ENCODE results near the gene SREBF2. TPM values are rescaled to one million over a fixed set of nuclear protein-coding genes. Genes with fewer than 3 reads are reported as not detected.

The SREBF2 gene
- total and polyA plus RNA-seq, 2 of the 13 experiments (the other 11 are each of a cell fraction or from before 2014, with no cell fraction given): 53.8 to 72.6 TPM

DNA sequence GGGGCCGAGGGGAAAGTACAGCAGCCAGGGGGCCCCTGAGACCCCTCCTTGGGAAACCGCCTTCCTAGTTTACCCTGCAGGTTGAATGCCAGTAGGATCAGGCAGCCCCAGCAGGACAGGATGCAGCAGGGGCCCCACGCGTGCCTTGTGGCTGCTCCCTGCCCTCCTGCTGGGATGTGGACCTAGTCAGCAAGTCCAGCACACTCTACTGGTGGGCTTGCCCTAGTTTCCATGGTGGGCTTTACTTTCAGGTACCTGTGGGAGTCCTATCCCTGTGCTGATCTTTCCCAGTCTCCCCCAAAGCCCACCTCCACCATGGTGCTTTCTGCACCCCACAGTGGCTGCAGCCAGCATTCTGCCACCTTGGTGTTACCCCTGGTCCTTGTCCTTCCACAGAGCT lies 59.8 kb downstream of the SREBF2 start:
- FAIRE-seq (no peak), DNase-seq (ENCODE audit: low spot score) (no peak), ATAC-seq (no peak)
- intact Hi-C loops (cut with micrococcal nuclease; ENCODE audit: unreplicated experiment): no loop called here
- no peaks in the 10 kb centered on the region for H3K79me2 ChIP-seq (ENCODE audit: insufficient read depth, low read length)
- no TSS peak for BruUV-seq (replicated peaks)
- H3K9me3 ChIP-seq (ENCODE audit: low read length): no peaks in the 10 kb centered on the region
- in situ Hi-C loops (cut with HindIII; ENCODE audit: extremely low pct_ligation_motif_present, low pct_unique_long_range_greater_than_20kb): no loop called here
- H3K9ac ChIP-seq (ENCODE audit: insufficient read depth, low read depth, low read length): no peak overlapping the region
- no peak overlapping the region for H3K27ac ChIP-seq (ENCODE audit: extremely low read length, insufficient read depth, low read length)
- ChIA-PET CTCF (ENCODE audit: low intra/inter-chr PET ratio, low total read pairs) (no interaction called here), POLR2A (no interaction called here)
- 98% methylated on average over 2 of the region's 4 CpGs for WGBS (ENCODE audit: low lambda C conversion rate)
- no peaks in the 10 kb centered on the region for H3K27me3 ChIP-seq (ENCODE audit: control insufficient read depth in 1 of 2, insufficient read depth in 2 of 2, low read length in 2 of 2)
- H3K36me3 ChIP-seq (replicated peaks in 1 of 2; ENCODE audit: control insufficient read depth in 1 of 2, insufficient read depth in 2 of 2, low read length in 2 of 2): peaks cover 38 to 85% of the 10 kb centered on the region in 2 experiments
- no peak overlapping the region for H3K4me2 ChIP-seq (ENCODE audit: low read depth, low read length)
- peaks cover 12% of the 10 kb centered on the region; the same call in 1 of the 2 replicates for H4K20me1 ChIP-seq (ENCODE audit: insufficient read depth, low read length)
- TF ChIP-seq, protein P1, sequence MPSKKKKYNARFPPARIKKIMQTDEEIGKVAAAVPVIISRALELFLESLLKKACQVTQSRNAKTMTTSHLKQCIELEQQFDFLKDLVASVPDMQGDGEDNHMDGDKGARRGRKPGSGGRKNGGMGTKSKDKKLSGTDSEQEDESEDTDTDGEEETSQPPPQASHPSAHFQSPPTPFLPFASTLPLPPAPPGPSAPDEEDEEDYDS (CRISPR knock-in tag; IDR thresholded peaks at IDR 0.05): no peak
- 0 out of 4 replicates have a peak, but pooled peaks of 1 of the 2 experiments have one; percentile 13 for TF ChIP-seq POLR2A (IDR thresholded peaks at IDR 0.05; ENCODE audit: insufficient read depth in 1 of 2, low read depth in 2 of 2, low read length in 2 of 2)
- TF ChIP-seq MBD4 (IDR thresholded peaks at IDR 0.05; ENCODE audit: borderline replicate concordance, low read length): no peak
- H3K4me3 ChIP-seq (replicated peaks in 1 of 3; ENCODE audit: insufficient read depth in 1 of 3, low read depth in 2 of 3, low read length in 3 of 3): no peak overlapping the region
- no peak overlapping the region for H2AFZ ChIP-seq (ENCODE audit: low read length)
- no peaks in the 10 kb centered on the region for H3K4me1 ChIP-seq (ENCODE audit: insufficient read depth, low read length)

DNA sequence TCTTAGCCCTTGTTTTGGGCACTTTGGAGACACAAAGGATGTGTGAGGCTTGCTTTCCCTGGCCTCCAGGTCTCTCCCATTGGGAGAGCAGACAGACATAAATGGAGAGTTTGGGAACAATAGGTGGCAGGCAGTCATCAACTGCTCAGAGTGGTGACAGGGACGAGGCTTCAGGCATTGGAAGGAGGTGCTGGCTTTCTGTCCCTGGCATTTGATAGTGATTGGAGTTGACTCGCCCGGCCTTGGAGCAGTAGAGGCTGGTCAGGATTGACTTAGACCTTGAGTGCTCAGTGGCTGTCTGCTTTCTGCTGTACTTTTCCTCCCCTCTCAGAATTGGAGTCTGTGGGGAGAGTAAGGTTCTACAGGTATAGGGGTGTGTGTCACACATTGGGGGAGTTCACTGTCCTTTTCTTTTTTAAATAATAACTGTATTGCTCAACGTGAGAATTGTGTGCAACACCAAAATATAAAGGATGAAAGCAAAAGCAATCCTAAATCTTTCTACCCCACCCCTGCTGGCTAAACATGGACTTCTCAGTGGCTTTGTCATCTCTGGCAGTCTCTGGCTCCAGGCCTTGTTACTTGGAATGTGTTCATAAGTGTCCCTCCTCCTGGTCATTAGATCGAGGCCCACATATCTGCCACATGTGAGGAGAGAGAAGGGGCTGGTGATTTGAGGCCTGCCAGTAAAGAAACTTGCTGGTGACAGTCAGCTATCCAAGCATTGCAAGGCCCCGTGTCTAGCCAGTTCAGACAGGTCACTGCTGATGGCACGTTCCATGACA lies 60.9 kb downstream of the SREBF2 start:
- BruUV-seq (replicated peaks): no TSS peak
- Histone ChIP-seq H3K9me3 (ENCODE audit: low read length) (no peaks in the 10 kb centered on the region), H2AFZ (ENCODE audit: low read length) (no peak overlapping the region), H3K36me3 (replicated peaks in 1 of 2; ENCODE audit: control insufficient read depth in 1 of 2, insufficient read depth in 2 of 2, low read length in 2 of 2) (peaks cover 40 to 82% of the 10 kb centered on the region in 2 experiments), H3K9ac (ENCODE audit: insufficient read depth, low read depth, low read length) (no peak overlapping the region), H3K4me1 (ENCODE audit: insufficient read depth, low read length) (no peaks in the 10 kb centered on the region), H3K79me2 (ENCODE audit: insufficient read depth, low read length) (no peaks in the 10 kb centered on the region), H3K27ac (ENCODE audit: extremely low read length, insufficient read depth, low read length) (no peak overlapping the region), H3K4me3 (replicated peaks in 1 of 3; ENCODE audit: insufficient read depth in 1 of 3, low read depth in 2 of 3, low read length in 3 of 3) (no peak overlapping the region), H3K27me3 (ENCODE audit: control insufficient read depth in 1 of 2, insufficient read depth in 2 of 2, low read length in 2 of 2) (no peaks in the 10 kb centered on the region), H4K20me1 (ENCODE audit: insufficient read depth, low read length) (peaks cover 12% of the 10 kb centered on the region; the same call in 1 of the 2 replicates), H3K4me2 (ENCODE audit: low read depth, low read length) (no peak overlapping the region)
- intact Hi-C loops (cut with micrococcal nuclease; ENCODE audit: unreplicated experiment) (no loop called here), in situ Hi-C loops (cut with HindIII; ENCODE audit: extremely low pct_ligation_motif_present, low pct_unique_long_range_greater_than_20kb) (no loop called here)
- DNase-seq (ENCODE audit: low spot score) (no peak), ATAC-seq (no peak), FAIRE-seq (no peak)
- CTCF ChIA-PET (ENCODE audit: low intra/inter-chr PET ratio, low total read pairs): no interaction called here
- POLR2A ChIA-PET: no interaction called here
- peak; percentile 25; the same call in 1 of the 2 replicates for TF ChIP-seq POLR2G (IDR thresholded peaks at IDR 0.05; ENCODE audit: low read depth, low read length)
- no peak for TF ChIP-seq ZNF570 (CRISPR knock-in tag; IDR thresholded peaks at IDR 0.05; ENCODE audit: borderline replicate concordance)
- TF ChIP-seq, protein P2, sequence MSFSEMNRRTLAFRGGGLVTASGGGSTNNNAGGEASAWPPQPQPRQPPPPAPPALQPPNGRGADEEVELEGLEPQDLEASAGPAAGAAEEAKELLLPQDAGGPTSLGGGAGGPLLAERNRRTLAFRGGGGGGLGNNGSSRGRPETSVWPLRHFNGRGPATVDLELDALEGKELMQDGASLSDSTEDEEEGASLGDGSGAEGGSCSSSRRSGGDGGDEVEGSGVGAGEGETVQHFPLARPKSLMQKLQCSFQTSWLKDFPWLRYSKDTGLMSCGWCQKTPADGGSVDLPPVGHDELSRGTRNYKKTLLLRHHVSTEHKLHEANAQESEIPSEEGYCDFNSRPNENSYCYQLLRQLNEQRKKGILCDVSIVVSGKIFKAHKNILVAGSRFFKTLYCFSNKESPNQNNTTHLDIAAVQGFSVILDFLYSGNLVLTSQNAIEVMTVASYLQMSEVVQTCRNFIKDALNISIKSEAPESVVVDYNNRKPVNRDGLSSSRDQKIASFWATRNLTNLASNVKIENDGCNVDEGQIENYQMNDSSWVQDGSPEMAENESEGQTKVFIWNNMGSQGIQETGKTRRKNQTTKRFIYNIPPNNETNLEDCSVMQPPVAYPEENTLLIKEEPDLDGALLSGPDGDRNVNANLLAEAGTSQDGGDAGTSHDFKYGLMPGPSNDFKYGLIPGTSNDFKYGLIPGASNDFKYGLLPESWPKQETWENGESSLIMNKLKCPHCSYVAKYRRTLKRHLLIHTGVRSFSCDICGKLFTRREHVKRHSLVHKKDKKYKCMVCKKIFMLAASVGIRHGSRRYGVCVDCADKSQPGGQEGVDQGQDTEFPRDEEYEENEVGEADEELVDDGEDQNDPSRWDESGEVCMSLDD (CRISPR knock-in tag; IDR thresholded peaks at IDR 0.05; ENCODE audit: borderline replicate concordance): no peak
- no peak for TF ChIP-seq GATAD1 (CRISPR knock-in tag; IDR thresholded peaks at IDR 0.05)
- TF ChIP-seq ZNF547 (CRISPR knock-in tag; IDR thresholded peaks at IDR 0.05): no peak
- no peak for TF ChIP-seq ZNF329 (CRISPR knock-in tag; IDR thresholded peaks at IDR 0.05; ENCODE audit: low read depth)
- TF ChIP-seq, protein P3, sequence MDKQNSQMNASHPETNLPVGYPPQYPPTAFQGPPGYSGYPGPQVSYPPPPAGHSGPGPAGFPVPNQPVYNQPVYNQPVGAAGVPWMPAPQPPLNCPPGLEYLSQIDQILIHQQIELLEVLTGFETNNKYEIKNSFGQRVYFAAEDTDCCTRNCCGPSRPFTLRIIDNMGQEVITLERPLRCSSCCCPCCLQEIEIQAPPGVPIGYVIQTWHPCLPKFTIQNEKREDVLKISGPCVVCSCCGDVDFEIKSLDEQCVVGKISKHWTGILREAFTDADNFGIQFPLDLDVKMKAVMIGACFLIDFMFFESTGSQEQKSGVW (CRISPR knock-in tag; IDR thresholded peaks at IDR 0.05; ENCODE audit: borderline replicate concordance): no peak
- 94% methylated on average over 6 of the region's 7 CpGs for WGBS (ENCODE audit: low lambda C conversion rate)

Data from HepG2 (cell line).